Endothelial cell of umbilical vein (primary cell): Measurements from ENCODE around the gene TENM4.

Experiments used
- CTCF ChIP-seq, 2 donors: IDR thresholded peaks; 1 replicate in 1 of 2; 2 replicates in 1 of 2; pipeline ENCODE4 v1.5.1; 2011; ENCODE audit warnings: low read length in 2 of 2, mild to moderate bottlenecking in 2 of 2, moderate library complexity in 2 of 2, control low read depth in 1 of 2, inconsistent platforms in 1 of 2, low read depth in 1 of 2; ENCODE audit not compliant: insufficient read depth in 1 of 2; ENCODE audit errors: extremely low read depth in 1 of 2
- EZH2 ChIP-seq: IDR thresholded peaks from 2 replicates; pipeline ENCODE4 v1.6.1; 2012; ENCODE audit warnings: borderline replicate concordance, low read depth, mild to moderate bottlenecking, moderate library complexity, low read length, inconsistent platforms; ENCODE audit not compliant: severe bottlenecking
- FOS ChIP-seq: IDR thresholded peaks from 2 replicates; pipeline ENCODE4 v1.6.1; 2011; ENCODE audit warnings: mild to moderate bottlenecking, low read length, moderate library complexity, borderline replicate concordance; ENCODE audit not compliant: insufficient read depth
- GATA2 ChIP-seq: IDR thresholded peaks from 2 replicates; pipeline ENCODE4 v1.7.0; 2011; ENCODE audit warnings: low read depth, mild to moderate bottlenecking, moderate library complexity, mixed read lengths, low read length; ENCODE audit not compliant: insufficient read length, insufficient read depth
- MAX ChIP-seq: IDR thresholded peaks from 2 replicates; pipeline ENCODE4 v1.6.1; 2011; ENCODE audit not compliant: insufficient read depth, insufficient read length
- MYC ChIP-seq: IDR thresholded peaks from one replicate; pipeline ENCODE4 v1.6.1; 2011; ENCODE audit warnings: mild to moderate bottlenecking, low read depth, low read length
- POLR2A ChIP-seq: IDR thresholded peaks from 2 replicates; pipeline ENCODE4 v1.6.1; 2012; ENCODE audit warnings: low read depth, mild to moderate bottlenecking, control low read depth, low read length
- POLR2AphosphoS5 ChIP-seq: IDR thresholded peaks from 2 replicates; pipeline ENCODE4 v1.6.1; 2012; ENCODE audit warnings: low read depth, mild to moderate bottlenecking, control low read depth, low read length, moderate library complexity; ENCODE audit not compliant: insufficient read depth

GRCh38 chr11:78744202-78744601, 696.6 kb downstream of the TENM4 start:
- TF ChIP-seq CTCF (IDR thresholded peaks at IDR 0.05; ENCODE audit: extremely low read depth in 1 of 2, insufficient read depth in 1 of 2, low read depth in 1 of 2, low read length in 2 of 2) (no peak), FOS (no peak), POLR2A (no peak), POLR2AphosphoS5 (no peak), MYC (no peak), EZH2 (no peak), MAX (no peak), GATA2 (no peak)
